ENCODE measurements around the gene OXNAD1. TPM values are rescaled to one million over a fixed set of nuclear protein-coding genes. Genes with fewer than 3 reads are reported as not detected.

OXNAD1 gene
- total RNA-seq, 1 experiment from 2014 or later = 12.1 TPM

- Histone ChIP-seq H3K4me2 (ENCODE audit: low read length) (no peak overlapping the region), H3K4me3 (replicated peaks in 1 of 2; ENCODE audit: low read depth in 1 of 2, low read length in 2 of 2) (no peak overlapping the region), H3K27ac (ENCODE audit: low read depth, low read length) (no peak overlapping the region), H3K4me1 (ENCODE audit: control insufficient read depth in 1 of 2, insufficient read depth in 2 of 2, low read length in 2 of 2) (peaks cover 0 to 16% of the 10 kb centered on the region in 2 experiments; a peak in 1 of 4 replicates), H3K9me2 (ENCODE audit: insufficient read depth) (no peaks in the 10 kb centered on the region), H3K27me3 (ENCODE audit: insufficient read depth, low read length) (no peaks in the 10 kb centered on the region), H3K79me2 (ENCODE audit: insufficient read depth, low read length) (no peaks in the 10 kb centered on the region), H3K9me3 (ENCODE audit: control insufficient read depth in 1 of 2, insufficient read depth in 1 of 2, low read depth in 1 of 2, low read length in 2 of 2) (no peaks in the 10 kb centered on the region), H4K20me1 (ENCODE audit: insufficient read depth) (no peaks in the 10 kb centered on the region), H3K36me3 (ENCODE audit: control insufficient read depth in 1 of 2, insufficient read depth in 2 of 2, low read length in 2 of 2) (no peaks in the 10 kb centered on the region), H3K9ac (ENCODE audit: low read length) (no peak overlapping the region), H2AFZ (ENCODE audit: low read depth, low read length, poor library complexity, severe bottlenecking) (no peak overlapping the region)
- intact Hi-C loops (cut with micrococcal nuclease) = loop anchor here (2.0 to 5.0 kb wide), 2 partner anchors 69 to 1043 kb away; no protein-coding TSS in a partner anchor
- TF ChIP-seq POLR2AphosphoS5 (IDR thresholded peaks at IDR 0.05; ENCODE audit: low read depth, low read length) = no peak
- TF ChIP-seq CTCF (IDR thresholded peaks at IDR 0.05 in 2 of 3, conservative IDR thresholded peaks at IDR 0.05 in 1 of 3; ENCODE audit: borderline replicate concordance in 1 of 3, insufficient read depth in 1 of 3, low read depth in 2 of 3, low read length in 2 of 3) = no peak
- no peak for TF ChIP-seq ZFX (IDR thresholded peaks at IDR 0.05)
- no peak for TF ChIP-seq SP1 (IDR thresholded peaks at IDR 0.05; ENCODE audit: low read depth)
- no peak for TF ChIP-seq FOSL1 (IDR thresholded peaks at IDR 0.05; ENCODE audit: low read depth)
- no peak for TF ChIP-seq SRF (IDR thresholded peaks at IDR 0.05; ENCODE audit: low read depth)
- no peak for TF ChIP-seq RAD21 (IDR thresholded peaks at IDR 0.05; ENCODE audit: low read depth)
- no peak for TF ChIP-seq POLR2A (IDR thresholded peaks at IDR 0.05; ENCODE audit: borderline replicate concordance, extremely low read depth, insufficient read depth, insufficient read length)
- TF ChIP-seq CBX3 (IDR thresholded peaks at IDR 0.05; ENCODE audit: low read depth) = no peak
- no peak for TF ChIP-seq SIN3A (IDR thresholded peaks at IDR 0.05; ENCODE audit: low read depth)
- no peak for TF ChIP-seq YY1 (IDR thresholded peaks at IDR 0.05; ENCODE audit: extremely low read depth, insufficient replicate concordance, low read depth, low read length)
- BruUV-seq (replicated peaks) = no TSS peak
- ChIA-PET CTCF (interaction anchor here (0.8 to 0.9 kb wide), 2 partner anchors 67 to 197 kb away, joined by 3 read pairs; no protein-coding TSS in a partner anchor), RAD21 (ENCODE audit: low non-redundant PET in 1 of 2, low total read pairs in 2 of 2, uncharacterized antibody in 2 of 2, unreplicated experiment in 2 of 2) (no interaction called here), POLR2A (no interaction called here)
- DNase-seq (ENCODE audit: low read depth, low spot score) = no peak
- no peak for ATAC-seq
Measured at GRCh38 chr3:16245609-16246008, 19.4 kb upstream of the OXNAD1 start.

Measured in HCT116 (cell line).